Right lobe of liver (tissue), 4 donors: Measurements from ENCODE around the gene SUCO.

Source experiments
- CTCF ChIP-seq, 4 donors: fragments of 200-600 bp in 3 of 4; fragments of 450-650 bp in 1 of 4; IDR thresholded peaks; one replicate each; pipeline versions ENCODE4 v1.5.1 to v1.8.0; 2016 to 2022; ENCODE audit warnings: antibody characterized with exemption in 4 of 4, mild to moderate bottlenecking in 2 of 4
- POLR2A ChIP-seq: fragments of 450-650 bp; IDR thresholded peaks from one replicate; pipeline ENCODE4 v1.6.1; 2017; ENCODE audit warnings: antibody characterized with exemption, mild to moderate bottlenecking
- donor health status: DM: no; HTN: no; CAD: no.
- donor health status: DM: no; HTN: no; CAD: no.
- donor health status: DM: no; HTN: yes; CAD: no.

DNA sequence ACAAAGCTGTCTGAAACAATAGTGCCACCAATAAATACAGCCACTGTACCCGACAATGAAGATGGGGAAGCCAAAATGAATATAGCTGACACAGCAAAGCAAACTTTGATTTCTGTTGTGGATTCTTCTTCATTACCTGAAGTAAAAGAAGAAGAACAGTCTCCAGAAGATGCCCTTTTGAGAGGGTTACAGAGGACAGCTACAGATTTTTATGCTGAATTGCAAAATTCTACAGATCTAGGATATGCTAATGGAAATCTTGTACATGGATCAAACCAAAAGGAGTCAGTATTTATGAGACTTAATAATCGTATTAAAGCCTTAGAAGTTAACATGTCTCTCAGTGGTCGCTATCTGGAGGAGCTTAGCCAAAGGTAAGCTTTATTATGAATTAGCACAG lies 56.6 kb downstream of the SUCO start:
- TF ChIP-seq CTCF (IDR thresholded peaks at IDR 0.05) (no peak), POLR2A (no peak)
